ENCODE measurements around the gene SFMBT1.

Gene SFMBT1

GRCh38 chr3:53016236-53016635 lies 29.6 kb downstream of the SFMBT1 start:
- no peak for DNase-seq (ENCODE audit: low spot score)
- TF ChIP-seq CTCF (IDR thresholded peaks at IDR 0.05; ENCODE audit: extremely low read depth, insufficient read depth, missing control alignments), result no peak
- in situ Hi-C loops (cut with MboI; ENCODE audit: low pct_unique_long_range_greater_than_20kb, low sequenced_read_pairs, unreplicated experiment), result no loop called here

GRCh38 chr3:53011324-53011723 lies 34.5 kb downstream of the SFMBT1 start:
- DNase-seq (ENCODE audit: low spot score), result no peak
- TF ChIP-seq CTCF (IDR thresholded peaks at IDR 0.05; ENCODE audit: extremely low read depth, insufficient read depth, missing control alignments), result no peak
- in situ Hi-C loops (cut with MboI; ENCODE audit: low pct_unique_long_range_greater_than_20kb, low sequenced_read_pairs, unreplicated experiment), result no loop called here

GRCh38 chr3:53009826-53010539 lies 35.9 kb downstream of the SFMBT1 start:
- in situ Hi-C loops (cut with MboI; ENCODE audit: low pct_unique_long_range_greater_than_20kb, low sequenced_read_pairs, unreplicated experiment), result no loop called here
- no peak for TF ChIP-seq CTCF (IDR thresholded peaks at IDR 0.05; ENCODE audit: extremely low read depth, insufficient read depth, missing control alignments)
- no peak for DNase-seq (ENCODE audit: low spot score)

DNA sequence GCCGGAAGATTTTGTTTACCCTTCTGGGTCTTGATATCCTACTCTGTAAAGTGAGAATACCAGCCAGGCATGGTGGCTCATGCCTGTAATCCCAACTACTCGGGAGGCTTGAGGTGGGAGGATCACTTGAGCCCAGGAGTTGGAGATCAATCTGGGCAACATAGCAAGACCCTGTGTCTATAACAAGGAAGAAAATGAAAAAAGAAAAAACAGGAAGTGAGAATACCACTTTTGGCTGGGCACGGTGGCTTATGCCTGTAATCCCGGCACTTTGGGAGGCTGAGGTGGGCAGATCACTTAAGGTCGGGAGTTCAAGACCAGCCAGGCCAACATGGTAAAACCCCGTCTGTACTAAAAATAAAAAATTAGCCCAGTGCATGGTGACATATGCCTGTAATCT lies 36.9 kb downstream of the SFMBT1 start:
- no peak for DNase-seq (ENCODE audit: low spot score)
- no peak for TF ChIP-seq CTCF (IDR thresholded peaks at IDR 0.05; ENCODE audit: extremely low read depth, insufficient read depth, missing control alignments)

GRCh38 chr3:53005854-53006513 lies 39.9 kb downstream of the SFMBT1 start:
- TF ChIP-seq CTCF (IDR thresholded peaks at IDR 0.05; ENCODE audit: extremely low read depth, insufficient read depth, missing control alignments), result no peak
- in situ Hi-C loops (cut with MboI; ENCODE audit: low pct_unique_long_range_greater_than_20kb, low sequenced_read_pairs, unreplicated experiment), result no loop called here
- DNase-seq (ENCODE audit: low spot score), result no peak

More for the DNA sequence above, 36.9 kb downstream of the SFMBT1 start:
- in situ Hi-C loops (cut with MboI; ENCODE audit: low pct_unique_long_range_greater_than_20kb, low sequenced_read_pairs, unreplicated experiment), result no loop called here

GRCh38 chr3:53005338-53005737 lies 40.5 kb downstream of the SFMBT1 start:
- in situ Hi-C loops (cut with MboI; ENCODE audit: low pct_unique_long_range_greater_than_20kb, low sequenced_read_pairs, unreplicated experiment), result no loop called here
- TF ChIP-seq CTCF (IDR thresholded peaks at IDR 0.05; ENCODE audit: extremely low read depth, insufficient read depth, missing control alignments), result no peak
- DNase-seq (ENCODE audit: low spot score), result no peak
